GM23338 (cell line): ENCODE measurements around the gene BAG2. TPM values are rescaled to one million over a fixed set of nuclear protein-coding genes. Genes with fewer than 3 reads are reported as not detected.

Source experiments
- ATAC-seq: fragments of 200-7000 bp; cut with Tn5 transposase; 3 replicates; pipeline ENCODE4 v1.9.1; 2020
- DNase-seq: peaks from one replicate; pipeline ENCODE4 v3.0.0-alpha.2; 2015; ENCODE audit warnings: low spot score
- H2AFZ ChIP-seq: fragments of 200-600 bp; sonication (generic); 2 replicates; pipeline ENCODE4 v1.8.0; 2016; ENCODE audit warnings: antibody characterized with exemption, mild to moderate bottlenecking, moderate library complexity
- H3F3A ChIP-seq: fragments of 200-600 bp; sonication (generic); replicated peaks from 2 replicates; pipeline ENCODE4 v1.8.0; 2017; ENCODE audit warnings: antibody characterized with exemption, mixed run types, low read depth
- H3K27ac ChIP-seq: fragments of 200-600 bp; sonication (generic); 2 replicates; pipeline ENCODE4 v1.6.1; 2016; ENCODE audit warnings: low read depth
- H3K27me3 ChIP-seq: fragments of 200-600 bp; sonication (generic); 2 replicates; pipeline ENCODE4 v1.8.0; 2016; ENCODE audit warnings: mild to moderate bottlenecking, mixed run types, moderate library complexity; ENCODE audit not compliant: insufficient read depth
- H3K36me3 ChIP-seq: fragments of 200-600 bp; sonication (generic); 2 replicates; pipeline ENCODE4 v1.8.0; 2016; ENCODE audit warnings: mild to moderate bottlenecking; ENCODE audit not compliant: insufficient read depth
- H3K4me1 ChIP-seq: fragments of 200-600 bp; sonication (generic); 2 replicates; pipeline ENCODE4 v1.8.0; 2016; ENCODE audit warnings: mild to moderate bottlenecking, moderate library complexity; ENCODE audit not compliant: insufficient read depth
- H3K4me2 ChIP-seq: fragments of 200-600 bp; sonication (generic); 2 replicates; pipeline ENCODE4 v1.7.1; 2017; ENCODE audit warnings: mixed run types
- H3K4me3 ChIP-seq: fragments of 200-600 bp; sonication (generic); 2 replicates; pipeline ENCODE4 v1.6.1; 2016; ENCODE audit warnings: mixed run types
- H3K79me2 ChIP-seq: fragments of 200-600 bp; sonication (generic); replicated peaks from 2 replicates; pipeline ENCODE4 v1.8.0; 2017; ENCODE audit warnings: mild to moderate bottlenecking; ENCODE audit not compliant: insufficient read depth
- H3K9me2 ChIP-seq: fragments of 200-600 bp; sonication (generic); 2 replicates; pipeline ENCODE4 v1.8.0; 2017; ENCODE audit not compliant: insufficient read depth
- H4K20me1 ChIP-seq: fragments of 200-600 bp; sonication (generic); replicated peaks from 2 replicates; pipeline ENCODE4 v1.8.0; 2017; ENCODE audit warnings: mild to moderate bottlenecking; ENCODE audit not compliant: insufficient read depth
- H3K27ac Mint-ChIP-seq: 2 replicates; pipeline ENCODE4 v1.8.0; 2020; ENCODE audit warnings: inconsistent platforms, mild to moderate bottlenecking, moderate library complexity, mixed read lengths
- H3K27me3 Mint-ChIP-seq: 3 replicates; pipeline ENCODE4 v1.8.0; 2022; ENCODE audit warnings: low read depth, mild to moderate bottlenecking, moderate library complexity, mixed read lengths, inconsistent platforms; ENCODE audit not compliant: insufficient read depth, poor library complexity
- H3K36me3 Mint-ChIP-seq: 3 replicates; pipeline ENCODE4 v1.8.0; 2021; ENCODE audit warnings: low read depth, mild to moderate bottlenecking, inconsistent platforms, moderate library complexity, mixed read lengths
- H3K4me1 Mint-ChIP-seq: 3 replicates; pipeline ENCODE4 v1.8.0; 2020; ENCODE audit warnings: mild to moderate bottlenecking, inconsistent platforms, mixed read lengths
- H3K4me3 Mint-ChIP-seq: 3 replicates; pipeline ENCODE4 v1.8.0; 2021; ENCODE audit warnings: moderate library complexity, mild to moderate bottlenecking, inconsistent platforms, mixed read lengths
- H3K9me3 Mint-ChIP-seq: 3 replicates; pipeline ENCODE4 v1.8.0; 2020; ENCODE audit warnings: moderate library complexity, mild to moderate bottlenecking, inconsistent platforms, mixed read lengths
- CTCF ChIP-seq, 2 experiments: fragments of 200-600 bp in 1 of 2; sonication (generic) in 1 of 2; conservative IDR thresholded peaks; 2 replicates each; pipeline versions ENCODE4 v1.5.1 to v1.6.1; 2016 to 2017; ENCODE audit warnings: antibody characterized with exemption in 2 of 2, low read depth in 2 of 2, mild to moderate bottlenecking in 2 of 2, moderate library complexity in 1 of 2
- EZH2 ChIP-seq: fragments of 200-600 bp; sonication (generic); IDR thresholded peaks from one replicate; pipeline ENCODE4 v1.8.0; 2017; ENCODE audit warnings: antibody characterized with exemption, mild to moderate bottlenecking, low read depth; ENCODE audit not compliant: unreplicated experiment
- EZH2phosphoT487 ChIP-seq: fragments of 200-600 bp; sonication (generic); IDR thresholded peaks from one replicate; pipeline ENCODE4 v1.8.1; 2018; ENCODE audit warnings: antibody characterized with exemption; ENCODE audit not compliant: unreplicated experiment
- JUNB ChIP-seq: IDR thresholded peaks from one replicate; pipeline ENCODE4 v1.6.1; 2016; ENCODE audit warnings: antibody characterized with exemption; ENCODE audit not compliant: unreplicated experiment
- POLR2AphosphoS5 ChIP-seq: IDR thresholded peaks from 2 replicates; pipeline ENCODE4 v1.6.1; 2016; ENCODE audit warnings: antibody characterized with exemption, low read depth
- STAT1 ChIP-seq: IDR thresholded peaks from one replicate; pipeline ENCODE4 v1.6.1; 2016; ENCODE audit warnings: antibody characterized with exemption; ENCODE audit not compliant: unreplicated experiment
- ZNF331 ChIP-seq: fragments of 250-450 bp; sonication (Bioruptor Pico); IDR thresholded peaks from 2 replicates; pipeline ENCODE4 v1.5.0; 2020; ENCODE audit warnings: low read depth, mild to moderate bottlenecking, moderate library complexity
- polyA plus RNA-seq: library from polyadenylated mRNA; unstranded; fragments of >200 nt; fragmentation: Nextera tagmentation; extraction: Ambion mirVana; gene quantifications from 2 replicates; pipeline ENCODE4 v1.2.1, GENCODE V29; 2016
- total RNA-seq: library from RNA; depleted of rRNA; stranded (reverse); fragments of >200 nt; shearing (Covaris generic); gene quantifications from 2 replicates; pipeline ENCODE4 v1.2.3, GENCODE V29; 2014
- TF ChIP-seq, protein P1 (sequence below): IDR thresholded peaks from 2 replicates; pipeline ENCODE4 v1.6.1; 2016; ENCODE audit warnings: antibody characterized with exemption
- TF ChIP-seq, protein P2 (sequence below): IDR thresholded peaks from one replicate; pipeline ENCODE4 v1.6.1; 2018; ENCODE audit warnings: antibody characterized with exemption; ENCODE audit not compliant: unreplicated experiment
- TF ChIP-seq, protein P3 (sequence below): fragments of 250-450 bp; sonication (Bioruptor Pico); IDR thresholded peaks from 2 replicates; pipeline ENCODE4 v1.5.0; 2020; ENCODE audit warnings: mild to moderate bottlenecking, moderate library complexity

Gene BAG2
- total and polyA plus RNA-seq, 2 experiments from 2014 or later: 8.5 to 9.5 TPM

- H3K4me1 Mint-ChIP-seq: no peaks in the 10 kb centered on the region
- no peaks in the 10 kb centered on the region for H3K4me1 ChIP-seq
- TF ChIP-seq, protein P1, sequence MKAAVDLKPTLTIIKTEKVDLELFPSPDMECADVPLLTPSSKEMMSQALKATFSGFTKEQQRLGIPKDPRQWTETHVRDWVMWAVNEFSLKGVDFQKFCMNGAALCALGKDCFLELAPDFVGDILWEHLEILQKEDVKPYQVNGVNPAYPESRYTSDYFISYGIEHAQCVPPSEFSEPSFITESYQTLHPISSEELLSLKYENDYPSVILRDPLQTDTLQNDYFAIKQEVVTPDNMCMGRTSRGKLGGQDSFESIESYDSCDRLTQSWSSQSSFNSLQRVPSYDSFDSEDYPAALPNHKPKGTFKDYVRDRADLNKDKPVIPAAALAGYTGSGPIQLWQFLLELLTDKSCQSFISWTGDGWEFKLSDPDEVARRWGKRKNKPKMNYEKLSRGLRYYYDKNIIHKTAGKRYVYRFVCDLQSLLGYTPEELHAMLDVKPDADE: no peak
- TF ChIP-seq JUNB: no peak
- TF ChIP-seq, protein P2, sequence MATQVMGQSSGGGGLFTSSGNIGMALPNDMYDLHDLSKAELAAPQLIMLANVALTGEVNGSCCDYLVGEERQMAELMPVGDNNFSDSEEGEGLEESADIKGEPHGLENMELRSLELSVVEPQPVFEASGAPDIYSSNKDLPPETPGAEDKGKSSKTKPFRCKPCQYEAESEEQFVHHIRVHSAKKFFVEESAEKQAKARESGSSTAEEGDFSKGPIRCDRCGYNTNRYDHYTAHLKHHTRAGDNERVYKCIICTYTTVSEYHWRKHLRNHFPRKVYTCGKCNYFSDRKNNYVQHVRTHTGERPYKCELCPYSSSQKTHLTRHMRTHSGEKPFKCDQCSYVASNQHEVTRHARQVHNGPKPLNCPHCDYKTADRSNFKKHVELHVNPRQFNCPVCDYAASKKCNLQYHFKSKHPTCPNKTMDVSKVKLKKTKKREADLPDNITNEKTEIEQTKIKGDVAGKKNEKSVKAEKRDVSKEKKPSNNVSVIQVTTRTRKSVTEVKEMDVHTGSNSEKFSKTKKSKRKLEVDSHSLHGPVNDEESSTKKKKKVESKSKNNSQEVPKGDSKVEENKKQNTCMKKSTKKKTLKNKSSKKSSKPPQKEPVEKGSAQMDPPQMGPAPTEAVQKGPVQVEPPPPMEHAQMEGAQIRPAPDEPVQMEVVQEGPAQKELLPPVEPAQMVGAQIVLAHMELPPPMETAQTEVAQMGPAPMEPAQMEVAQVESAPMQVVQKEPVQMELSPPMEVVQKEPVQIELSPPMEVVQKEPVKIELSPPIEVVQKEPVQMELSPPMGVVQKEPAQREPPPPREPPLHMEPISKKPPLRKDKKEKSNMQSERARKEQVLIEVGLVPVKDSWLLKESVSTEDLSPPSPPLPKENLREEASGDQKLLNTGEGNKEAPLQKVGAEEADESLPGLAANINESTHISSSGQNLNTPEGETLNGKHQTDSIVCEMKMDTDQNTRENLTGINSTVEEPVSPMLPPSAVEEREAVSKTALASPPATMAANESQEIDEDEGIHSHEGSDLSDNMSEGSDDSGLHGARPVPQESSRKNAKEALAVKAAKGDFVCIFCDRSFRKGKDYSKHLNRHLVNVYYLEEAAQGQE: no peak
- TF ChIP-seq ZNF331: no peak
- TF ChIP-seq CTCF (conservative IDR thresholded peaks at IDR 0.05; ENCODE audit: low read depth in 2 of 2): no peak
- no peak for TF ChIP-seq POLR2AphosphoS5
- TF ChIP-seq, protein P3, sequence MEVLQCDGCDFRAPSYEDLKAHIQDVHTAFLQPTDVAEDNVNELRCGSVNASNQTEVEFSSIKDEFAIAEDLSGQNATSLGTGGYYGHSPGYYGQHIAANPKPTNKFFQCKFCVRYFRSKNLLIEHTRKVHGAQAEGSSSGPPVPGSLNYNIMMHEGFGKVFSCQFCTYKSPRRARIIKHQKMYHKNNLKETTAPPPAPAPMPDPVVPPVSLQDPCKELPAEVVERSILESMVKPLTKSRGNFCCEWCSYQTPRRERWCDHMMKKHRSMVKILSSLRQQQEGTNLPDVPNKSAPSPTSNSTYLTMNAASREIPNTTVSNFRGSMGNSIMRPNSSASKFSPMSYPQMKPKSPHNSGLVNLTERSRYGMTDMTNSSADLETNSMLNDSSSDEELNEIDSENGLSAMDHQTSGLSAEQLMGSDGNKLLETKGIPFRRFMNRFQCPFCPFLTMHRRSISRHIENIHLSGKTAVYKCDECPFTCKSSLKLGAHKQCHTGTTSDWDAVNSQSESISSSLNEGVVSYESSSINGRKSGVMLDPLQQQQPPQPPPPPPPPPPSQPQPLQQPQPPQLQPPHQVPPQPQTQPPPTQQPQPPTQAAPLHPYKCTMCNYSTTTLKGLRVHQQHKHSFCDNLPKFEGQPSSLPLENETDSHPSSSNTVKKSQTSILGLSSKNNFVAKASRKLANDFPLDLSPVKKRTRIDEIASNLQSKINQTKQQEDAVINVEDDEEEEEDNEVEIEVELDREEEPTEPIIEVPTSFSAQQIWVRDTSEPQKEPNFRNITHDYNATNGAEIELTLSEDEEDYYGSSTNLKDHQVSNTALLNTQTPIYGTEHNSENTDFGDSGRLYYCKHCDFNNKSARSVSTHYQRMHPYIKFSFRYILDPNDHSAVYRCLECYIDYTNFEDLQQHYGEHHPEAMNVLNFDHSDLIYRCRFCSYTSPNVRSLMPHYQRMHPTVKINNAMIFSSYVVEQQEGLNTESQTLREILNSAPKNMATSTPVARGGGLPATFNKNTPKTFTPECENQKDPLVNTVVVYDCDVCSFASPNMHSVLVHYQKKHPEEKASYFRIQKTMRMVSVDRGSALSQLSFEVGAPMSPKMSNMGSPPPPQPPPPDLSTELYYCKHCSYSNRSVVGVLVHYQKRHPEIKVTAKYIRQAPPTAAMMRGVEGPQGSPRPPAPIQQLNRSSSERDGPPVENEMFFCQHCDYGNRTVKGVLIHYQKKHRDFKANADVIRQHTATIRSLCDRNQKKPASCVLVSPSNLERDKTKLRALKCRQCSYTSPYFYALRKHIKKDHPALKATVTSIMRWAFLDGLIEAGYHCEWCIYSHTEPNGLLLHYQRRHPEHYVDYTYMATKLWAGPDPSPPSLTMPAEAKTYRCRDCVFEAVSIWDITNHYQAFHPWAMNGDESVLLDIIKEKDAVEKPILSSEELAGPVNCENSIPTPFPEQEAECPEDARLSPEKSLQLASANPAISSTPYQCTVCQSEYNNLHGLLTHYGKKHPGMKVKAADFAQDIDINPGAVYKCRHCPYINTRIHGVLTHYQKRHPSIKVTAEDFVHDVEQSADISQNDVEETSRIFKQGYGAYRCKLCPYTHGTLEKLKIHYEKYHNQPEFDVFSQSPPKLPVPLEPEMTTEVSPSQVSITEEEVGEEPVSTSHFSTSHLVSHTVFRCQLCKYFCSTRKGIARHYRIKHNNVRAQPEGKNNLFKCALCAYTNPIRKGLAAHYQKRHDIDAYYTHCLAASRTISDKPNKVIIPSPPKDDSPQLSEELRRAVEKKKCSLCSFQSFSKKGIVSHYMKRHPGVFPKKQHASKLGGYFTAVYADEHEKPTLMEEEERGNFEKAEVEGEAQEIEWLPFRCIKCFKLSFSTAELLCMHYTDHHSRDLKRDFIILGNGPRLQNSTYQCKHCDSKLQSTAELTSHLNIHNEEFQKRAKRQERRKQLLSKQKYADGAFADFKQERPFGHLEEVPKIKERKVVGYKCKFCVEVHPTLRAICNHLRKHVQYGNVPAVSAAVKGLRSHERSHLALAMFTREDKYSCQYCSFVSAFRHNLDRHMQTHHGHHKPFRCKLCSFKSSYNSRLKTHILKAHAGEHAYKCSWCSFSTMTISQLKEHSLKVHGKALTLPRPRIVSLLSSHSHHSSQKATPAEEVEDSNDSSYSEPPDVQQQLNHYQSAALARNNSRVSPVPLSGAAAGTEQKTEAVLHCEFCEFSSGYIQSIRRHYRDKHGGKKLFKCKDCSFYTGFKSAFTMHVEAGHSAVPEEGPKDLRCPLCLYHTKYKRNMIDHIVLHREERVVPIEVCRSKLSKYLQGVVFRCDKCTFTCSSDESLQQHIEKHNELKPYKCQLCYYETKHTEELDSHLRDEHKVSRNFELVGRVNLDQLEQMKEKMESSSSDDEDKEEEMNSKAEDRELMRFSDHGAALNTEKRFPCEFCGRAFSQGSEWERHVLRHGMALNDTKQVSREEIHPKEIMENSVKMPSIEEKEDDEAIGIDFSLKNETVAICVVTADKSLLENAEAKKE (CRISPR knock-in tag): no peak
- no peak for TF ChIP-seq STAT1
- no peak for TF ChIP-seq EZH2phosphoT487
- no peak for TF ChIP-seq EZH2
- no peaks in the 10 kb centered on the region for H3K9me2 ChIP-seq
- H3K79me2 ChIP-seq: no peaks in the 10 kb centered on the region
- no peak overlapping the region for H2AFZ ChIP-seq
- no peak overlapping the region for H3K4me2 ChIP-seq
- ATAC-seq (no peak), DNase-seq (no peak)
- no peaks in the 10 kb centered on the region for H3K27me3 Mint-ChIP-seq
- no peak overlapping the region for H3K27ac Mint-ChIP-seq
- H3K36me3 Mint-ChIP-seq: 0 out of 3 replicates have a peak, but pooled peaks cover 3% of the 10 kb centered on the region
- peaks cover 10% of the 10 kb centered on the region; the same call in 1 of the 2 replicates for H3K36me3 ChIP-seq
- H3K27me3 ChIP-seq: no peaks in the 10 kb centered on the region
- no peaks in the 10 kb centered on the region for H3K9me3 Mint-ChIP-seq
- no peaks in the 10 kb centered on the region for H4K20me1 ChIP-seq
- no peak overlapping the region for H3K27ac ChIP-seq
- H3F3A ChIP-seq: 0 out of 2 replicates have a peak, but pooled peaks cover 2% of the 10 kb centered on the region
- H3K4me3 Mint-ChIP-seq: no peak overlapping the region
- H3K4me3 ChIP-seq: no peak overlapping the region
Observed at GRCh38 chr6:57163956-57164355, 8.2 kb upstream of the BAG2 start.
